Muscle of back (tissue), 13 donors: ENCODE data around the gene MGAT4A. TPM values are rescaled to one million over a fixed set of nuclear protein-coding genes. Genes with fewer than 3 reads are reported as not detected.

Experiments used
- DNase-seq, 3 donors: peaks; one replicate each; pipeline versions ENCODE4 v3.0.0 to v3.0.0-alpha.2; 2013
- long read RNA-seq, 9 donors: transcript quantifications; one replicate each; lab custom pipeline, GENCODE V29; 2026
- polyA plus RNA-seq, 10 donors: library from polyadenylated mRNA; unstranded; fragments of 120-200 nt; gene quantifications; one replicate each; pipeline ENCODE4 v1.2.1, GENCODE V29; 2013; ENCODE audit not compliant: insufficient read length in 10 of 10

The MGAT4A gene
- 1 to 10 TPM; 3.5 to 8.7 (median 5.3) TPM for polyA plus RNA-seq
- long read RNA-seq, donor 1, result 0 reads
- long read RNA-seq, donor 2, full-length matches to known transcripts, result 1 of 1 reads
- long read RNA-seq, donor 2, partial matches to known transcripts, result 0 of 1 reads
- long read RNA-seq, donor 2, other reads (novel, unspliced or antisense), result 0 of 1 reads
- long read RNA-seq, donor 3, result 0 reads
- long read RNA-seq, donor 4, result 0 reads
- long read RNA-seq, donor 5, result 0 reads
- long read RNA-seq, donor 6, result 0 reads
- long read RNA-seq, donor 7, full-length matches to known transcripts, result 2 of 2 reads
- long read RNA-seq, donor 7, partial matches to known transcripts, result 0 of 2 reads
- long read RNA-seq, donor 7, other reads (novel, unspliced or antisense), result 0 of 2 reads
- long read RNA-seq, donor 8, result 0 reads
- long read RNA-seq, donor 9, result 0 reads

DNA sequence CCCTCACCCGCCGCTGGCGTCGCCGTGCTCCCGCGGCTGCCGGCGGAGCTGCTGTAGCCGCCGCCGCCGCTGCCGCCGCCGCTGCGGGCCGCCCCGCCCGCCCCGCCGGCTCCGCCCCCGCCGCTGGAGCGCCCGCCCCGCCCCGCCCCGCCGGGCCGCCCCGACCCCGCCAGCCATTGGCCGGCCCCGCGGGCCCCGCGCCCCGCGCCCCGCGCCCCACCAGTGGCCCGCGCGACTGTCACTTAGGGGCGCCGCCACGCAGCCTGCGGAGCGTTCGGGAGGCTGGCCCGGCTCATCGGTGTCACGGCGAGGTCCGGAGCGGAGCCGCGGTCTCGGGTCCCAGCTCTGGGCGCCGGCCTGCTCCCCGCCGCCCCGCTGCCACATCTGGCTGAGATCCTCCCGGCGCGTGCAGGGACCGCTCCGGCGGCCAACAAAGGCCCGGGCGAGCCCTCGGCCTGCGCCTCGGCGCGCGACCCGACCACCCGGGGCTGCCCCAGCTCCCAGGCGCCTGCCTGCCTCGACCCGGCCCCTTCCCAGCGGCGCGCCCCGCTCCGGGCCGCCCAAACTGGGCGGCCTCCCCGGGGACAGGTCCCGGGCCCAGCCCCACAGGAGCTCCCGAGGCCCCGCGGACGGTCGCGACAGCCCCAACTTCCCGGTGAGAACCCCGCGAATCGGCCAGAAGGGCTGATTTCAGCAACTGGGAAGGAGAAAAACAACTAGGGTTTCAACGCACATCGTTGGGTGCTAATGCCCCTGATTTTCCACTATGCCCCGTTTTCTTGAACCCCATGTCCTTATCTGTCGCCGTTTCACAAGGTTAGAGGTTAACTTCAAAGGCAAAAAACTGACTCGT is at the start of gene MGAT4A:
MGAT4A (minus strand) TSS at position 92 of the 853 bp plus-strand sequence. CDS start 4,800 bp downstream, outside the sequence.
- DNase-seq, result peak; percentile 25 to 81 (median 47)

DNA sequence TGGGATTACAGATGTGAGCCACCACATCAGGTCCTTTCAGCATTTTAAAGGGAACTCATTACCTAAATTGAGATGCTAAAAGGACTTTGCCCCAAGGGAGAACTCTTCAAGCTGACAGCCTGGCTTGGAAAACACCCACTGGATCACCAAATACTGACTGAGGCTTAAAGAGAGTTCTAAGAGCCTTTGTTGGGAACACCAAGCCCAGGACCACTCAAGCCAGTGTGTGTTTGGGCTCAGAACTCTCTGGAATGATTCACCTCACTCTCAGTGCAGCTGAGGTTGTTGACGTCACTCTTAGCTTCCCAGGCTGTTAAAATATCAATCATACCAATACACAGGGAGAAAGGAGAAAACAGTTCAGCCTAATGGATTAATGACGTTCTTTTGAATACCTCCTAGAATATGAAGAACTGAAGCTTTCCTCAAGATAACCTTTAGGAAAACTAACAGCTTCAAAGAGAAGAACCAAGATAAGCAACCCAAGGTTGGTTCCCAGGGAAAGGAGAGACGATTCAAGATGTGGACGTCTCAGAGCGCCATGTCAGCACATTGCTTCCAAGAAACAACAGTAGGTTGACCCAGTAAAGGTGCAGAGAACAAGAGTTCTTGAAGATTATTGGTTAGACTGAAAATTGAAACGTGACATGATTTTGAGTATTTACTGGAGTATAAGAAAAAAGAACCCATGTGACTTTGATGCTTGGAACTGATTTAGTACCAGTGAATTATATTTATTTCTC is 48.0 kb upstream of the MGAT4A start:
- no peak for DNase-seq

DNA sequence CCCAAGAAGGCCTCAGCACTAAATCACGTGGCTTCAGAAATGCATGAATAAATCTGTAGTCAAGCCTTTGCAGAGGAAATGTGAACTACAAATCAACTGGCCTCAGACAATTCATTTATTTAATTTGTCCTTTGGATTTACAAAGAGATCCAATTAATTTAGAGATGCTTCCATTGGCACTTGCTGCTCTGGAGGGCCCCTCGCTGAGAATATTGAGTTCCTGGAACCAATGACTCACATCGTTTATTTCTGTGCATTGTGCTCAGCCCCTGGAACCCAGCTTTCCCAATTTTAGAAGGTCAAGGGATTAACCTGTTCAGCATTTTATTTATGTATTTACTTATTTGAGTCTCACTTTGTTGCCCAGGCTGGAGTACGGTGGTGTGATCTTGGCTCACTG is 47.2 kb upstream of the MGAT4A start:
- DNase-seq, result no peak

DNA sequence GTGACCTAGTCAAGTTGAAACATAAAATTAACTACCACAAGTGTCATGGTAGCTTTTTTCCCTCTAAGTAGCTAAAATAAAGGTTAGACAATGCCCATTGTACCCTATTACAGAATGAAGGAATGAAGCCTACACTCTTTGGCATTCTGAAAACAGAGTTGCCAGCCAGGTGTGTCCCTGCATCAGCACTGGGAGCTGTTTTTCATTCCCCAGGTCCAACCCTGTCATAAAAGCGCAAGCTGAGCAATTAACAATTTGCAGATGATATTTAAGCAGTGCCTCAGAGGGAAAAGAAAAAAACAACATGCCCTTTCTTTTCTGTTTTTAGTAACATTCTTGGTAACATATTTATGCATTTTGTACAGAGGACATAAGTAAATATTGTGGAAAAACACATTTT is 46.8 kb upstream of the MGAT4A start:
- no peak for DNase-seq

DNA sequence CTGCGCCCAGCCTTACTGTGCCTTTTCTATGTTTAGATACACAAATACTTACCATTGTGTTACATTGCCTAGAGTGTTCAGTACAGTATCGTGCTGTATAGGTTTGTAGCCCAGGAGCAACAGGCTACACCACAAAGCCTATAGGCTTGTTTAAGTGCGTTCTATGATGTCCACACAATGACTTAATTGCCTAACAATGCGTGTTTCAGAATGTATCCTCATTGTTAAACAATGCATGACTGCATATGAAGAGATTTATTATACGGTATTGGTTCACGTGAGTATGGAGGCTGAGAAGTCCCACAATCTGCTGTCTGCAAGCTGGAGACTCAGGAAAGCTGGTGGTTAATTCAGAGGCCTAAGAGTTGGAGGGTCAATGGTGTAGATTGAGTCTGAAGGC is 46.1 kb upstream of the MGAT4A start:
- no peak for DNase-seq

DNA sequence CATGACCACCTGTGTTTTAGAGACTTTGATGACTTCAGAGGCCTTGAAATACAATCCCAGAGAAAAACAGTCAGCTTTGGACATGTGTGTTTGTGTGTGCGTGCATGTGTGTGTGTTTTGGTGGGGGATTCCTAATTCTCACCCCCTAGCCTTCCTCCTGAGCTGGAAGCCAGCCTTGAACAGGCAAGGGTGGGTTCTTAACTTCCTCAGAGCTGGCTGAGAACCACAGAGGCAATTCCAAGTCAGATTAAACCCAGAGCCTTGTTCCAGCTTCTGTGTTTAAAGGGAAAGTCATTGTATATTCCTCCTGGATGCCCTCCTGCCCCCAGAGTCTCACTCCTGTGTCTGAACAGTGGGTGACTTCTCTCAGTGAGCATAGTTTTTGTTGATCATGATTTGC is 45.2 kb upstream of the MGAT4A start:
- DNase-seq, result no peak

DNA sequence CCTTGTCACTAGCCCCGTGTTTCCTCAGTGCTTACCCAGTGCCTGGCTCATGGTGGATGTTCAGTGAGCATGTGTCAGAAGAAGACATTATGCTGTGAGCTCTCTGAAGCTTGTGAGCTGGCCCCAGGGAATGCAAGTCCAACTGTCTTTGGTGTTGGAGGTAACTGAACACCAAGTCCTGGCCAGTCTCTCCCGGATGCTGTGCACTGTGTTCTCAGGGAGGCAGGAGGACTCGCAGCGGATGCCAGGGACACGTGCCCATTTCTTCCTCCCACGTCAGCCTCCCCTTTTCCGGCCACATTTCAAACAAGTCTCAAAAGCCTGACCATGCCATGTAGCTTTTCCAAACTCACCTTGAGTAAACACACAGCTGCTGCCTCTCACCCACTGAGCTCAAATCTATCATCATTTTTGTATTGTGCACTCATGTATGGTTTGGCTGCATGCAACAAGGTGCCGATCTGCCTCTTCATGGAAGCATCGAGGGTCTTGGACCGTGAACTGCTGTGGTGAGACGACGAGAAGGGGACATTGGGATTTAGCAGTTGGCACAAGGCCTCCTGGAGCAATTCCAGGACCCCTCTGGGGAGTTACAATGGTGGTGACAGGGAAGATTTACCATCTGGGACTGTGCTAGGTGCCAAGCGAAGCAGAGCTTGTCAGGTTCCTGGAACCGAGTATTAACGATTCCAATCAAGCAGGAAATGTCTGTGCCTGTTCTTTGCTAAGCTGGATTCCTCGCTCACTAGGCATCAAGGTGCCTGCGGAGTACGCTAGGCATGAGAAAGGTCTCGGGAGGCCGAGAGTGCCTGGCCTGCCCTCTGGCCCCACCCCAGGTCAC is 44.4 kb upstream of the MGAT4A start:
- peak in 1 of 3 donors; percentile 18 for DNase-seq

DNA sequence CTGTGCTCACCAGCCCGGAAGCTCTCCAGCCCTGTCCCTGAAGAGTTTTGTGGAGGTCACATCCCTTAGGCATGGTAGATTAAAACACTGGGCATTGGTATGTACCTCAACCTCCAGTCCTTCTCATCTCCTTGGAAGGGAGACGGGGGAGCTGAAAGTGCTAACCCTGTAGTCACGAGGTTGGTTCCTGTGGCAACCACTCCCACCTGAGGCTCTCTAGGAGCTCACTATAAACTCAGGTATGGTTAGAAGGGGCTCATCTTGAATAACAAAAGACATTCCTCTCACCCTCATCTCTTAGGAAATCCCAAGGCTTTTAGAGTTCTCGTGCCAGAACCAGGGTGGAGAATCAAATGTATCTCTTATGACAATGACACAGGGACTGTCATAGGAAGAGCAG is 43.0 kb upstream of the MGAT4A start:
- no peak for DNase-seq

DNA sequence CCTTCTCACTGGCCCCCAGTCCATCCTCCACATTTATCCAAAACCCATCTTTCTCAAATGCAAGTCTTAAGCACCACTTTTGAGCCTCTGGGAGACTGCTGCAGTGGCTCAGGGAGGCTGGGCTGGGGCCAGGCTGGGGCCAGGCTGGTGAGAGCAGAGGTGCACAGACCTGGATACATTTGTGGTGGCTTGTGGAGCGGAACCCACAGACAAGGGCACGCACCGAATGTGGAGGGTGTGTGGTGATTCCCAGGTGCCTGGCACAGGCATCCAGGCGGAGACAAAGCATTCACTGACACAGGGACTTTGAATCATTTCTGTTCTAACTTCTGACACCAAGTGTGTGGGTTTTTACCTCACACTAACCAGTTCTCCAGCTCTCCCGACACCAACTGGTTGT is 42.2 kb upstream of the MGAT4A start:
- no peak for DNase-seq

DNA sequence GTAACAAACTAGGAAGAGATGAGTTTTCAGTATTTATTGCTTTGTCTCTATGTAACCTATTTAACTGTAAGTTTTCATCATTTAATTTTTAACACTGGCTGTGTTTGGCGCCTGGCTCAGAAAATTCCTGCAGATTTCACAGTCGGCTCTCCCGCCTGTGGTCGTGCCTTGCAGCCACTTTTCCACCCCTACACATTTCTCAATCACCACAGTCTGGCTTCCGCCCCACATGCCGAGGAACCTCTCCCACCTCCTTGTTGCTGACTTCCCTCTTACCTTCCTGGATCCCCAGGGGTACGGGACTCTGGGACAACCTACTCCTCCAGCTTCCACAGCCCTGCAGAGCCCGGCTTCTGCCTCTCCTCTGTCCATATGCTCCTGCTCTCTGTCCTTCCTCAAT is 41.6 kb upstream of the MGAT4A start:
- DNase-seq, result no peak

DNA sequence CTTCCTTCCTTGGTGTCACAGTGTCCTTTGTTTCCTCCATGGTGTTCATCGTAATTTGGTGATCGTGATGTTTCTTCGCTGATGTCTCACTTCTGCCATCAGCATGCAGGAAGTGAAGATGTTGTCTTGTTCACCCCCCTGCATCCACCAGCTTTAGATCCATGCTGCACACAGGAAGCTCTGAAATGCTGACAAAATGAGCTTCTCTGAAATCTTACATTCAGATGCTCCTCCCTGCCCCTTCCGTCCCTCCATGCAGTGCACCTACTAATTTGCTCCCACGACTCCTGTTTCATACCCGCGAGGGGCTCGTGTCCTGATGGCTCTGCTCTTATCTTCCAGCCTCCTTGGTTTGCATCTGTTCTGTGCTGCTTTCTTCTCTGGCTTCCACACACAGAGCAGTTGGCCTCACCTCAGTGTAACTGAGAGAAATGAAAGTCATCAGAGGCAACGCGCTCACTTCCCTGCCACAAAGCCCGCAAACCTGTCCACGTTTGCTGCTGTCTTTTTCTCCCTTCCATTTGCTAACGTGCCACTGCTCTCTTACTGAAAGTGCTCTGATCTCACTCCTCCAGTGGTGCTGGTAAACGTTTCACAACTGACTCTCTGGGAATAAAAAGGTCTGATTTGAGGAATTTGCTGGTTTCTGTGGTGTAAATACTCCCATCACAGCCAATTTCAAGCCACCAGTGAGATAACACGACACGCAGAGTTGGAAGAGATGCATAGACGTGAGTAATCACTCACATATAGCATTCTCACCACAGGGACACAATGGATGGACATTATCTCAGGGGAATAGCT is 41.0 kb upstream of the MGAT4A start:
- DNase-seq, result peak in 1 of 3 donors; percentile 38

DNA sequence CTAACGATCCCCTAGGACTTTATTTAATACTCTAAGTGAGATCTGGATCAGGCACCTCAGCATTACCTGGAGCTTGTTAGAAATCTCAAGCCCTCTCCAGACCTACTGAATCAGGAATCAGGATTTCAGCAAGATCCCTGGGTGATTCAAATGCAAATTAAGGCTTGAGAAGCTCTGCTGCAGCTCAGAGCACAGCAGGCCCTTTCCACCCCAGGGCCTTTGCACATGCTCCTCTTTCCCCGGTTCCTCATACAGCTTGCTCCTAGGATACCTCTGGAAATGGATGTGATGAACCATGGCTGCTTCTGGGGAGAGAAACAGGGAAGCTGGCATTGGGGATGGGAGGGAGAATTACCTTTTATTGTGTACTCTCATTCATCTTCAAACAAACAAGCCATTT is 40.3 kb upstream of the MGAT4A start:
- no peak for DNase-seq

DNA sequence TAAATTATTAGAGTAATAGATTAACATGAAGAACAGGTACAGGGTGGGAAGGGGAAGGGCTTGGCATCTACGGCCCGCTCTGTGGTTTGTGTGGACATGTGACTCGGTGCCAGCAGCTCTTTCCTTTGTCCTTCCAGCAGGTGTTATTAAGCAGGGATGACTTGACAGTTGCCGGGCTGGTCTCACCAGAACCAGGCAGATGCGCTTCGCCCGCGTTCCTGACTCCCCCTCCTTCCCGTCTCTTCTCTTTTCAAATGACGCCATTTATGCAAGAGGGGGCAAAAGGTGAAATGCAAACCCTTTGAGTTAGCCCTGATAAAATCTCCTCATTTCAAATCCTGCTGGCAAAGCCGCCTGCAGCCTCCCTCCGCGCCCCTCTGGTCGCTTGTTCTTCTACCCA is 38.9 kb upstream of the MGAT4A start:
- DNase-seq, result no peak

DNA sequence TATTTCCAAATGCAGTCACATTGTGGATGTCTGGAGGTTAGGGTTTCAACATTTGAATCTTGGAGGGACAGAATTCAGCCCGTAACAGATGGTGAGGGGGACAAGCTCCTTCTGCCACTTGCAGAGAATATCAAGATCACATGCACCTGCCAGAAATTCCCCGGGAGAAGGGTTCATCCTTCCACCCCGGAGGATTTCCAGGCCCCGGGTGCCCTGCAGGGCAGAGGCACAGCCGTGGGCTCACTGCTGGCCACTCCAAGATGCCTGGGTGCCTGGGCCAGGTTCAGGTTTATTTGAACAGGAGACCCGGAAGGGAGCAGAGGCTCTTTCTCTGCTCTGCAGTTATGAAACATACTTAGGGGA is 38.2 kb upstream of the MGAT4A start:
- no peak for DNase-seq

DNA sequence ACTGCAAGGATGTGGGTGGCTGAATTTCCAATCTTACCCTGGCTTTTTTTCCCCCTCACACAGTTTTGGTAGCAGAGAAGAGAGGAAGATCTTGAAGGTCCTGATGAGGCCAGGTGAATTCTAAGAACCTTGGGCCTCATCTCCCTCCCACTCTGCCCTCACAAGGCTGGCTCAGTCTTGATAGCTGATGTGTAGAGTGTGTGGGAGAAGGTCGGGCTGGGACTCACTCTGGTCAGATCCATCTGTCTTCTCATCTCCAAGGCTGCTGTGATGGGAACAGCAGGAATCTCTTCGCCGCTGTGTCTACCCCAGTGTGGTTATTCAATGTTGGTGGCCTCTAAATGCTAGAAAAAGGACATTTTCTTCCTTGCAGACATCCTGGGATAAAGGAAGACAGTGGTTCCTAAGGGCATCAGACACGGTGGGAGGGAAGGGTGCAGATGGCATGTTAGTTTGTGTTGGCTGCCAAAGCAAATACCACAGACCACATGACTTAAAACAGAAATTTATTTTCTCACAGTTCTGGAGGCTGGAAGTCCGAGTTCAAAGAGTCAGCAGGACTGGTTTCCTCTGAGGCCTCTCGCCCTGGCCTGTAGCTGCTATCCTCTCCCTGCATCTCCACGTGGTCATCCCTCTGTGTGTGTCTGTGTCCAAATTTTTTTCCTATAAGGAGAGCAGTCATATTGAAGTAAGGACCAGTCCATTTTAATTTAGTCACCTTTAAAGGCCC is 37.6 kb upstream of the MGAT4A start:
- no peak for DNase-seq

DNA sequence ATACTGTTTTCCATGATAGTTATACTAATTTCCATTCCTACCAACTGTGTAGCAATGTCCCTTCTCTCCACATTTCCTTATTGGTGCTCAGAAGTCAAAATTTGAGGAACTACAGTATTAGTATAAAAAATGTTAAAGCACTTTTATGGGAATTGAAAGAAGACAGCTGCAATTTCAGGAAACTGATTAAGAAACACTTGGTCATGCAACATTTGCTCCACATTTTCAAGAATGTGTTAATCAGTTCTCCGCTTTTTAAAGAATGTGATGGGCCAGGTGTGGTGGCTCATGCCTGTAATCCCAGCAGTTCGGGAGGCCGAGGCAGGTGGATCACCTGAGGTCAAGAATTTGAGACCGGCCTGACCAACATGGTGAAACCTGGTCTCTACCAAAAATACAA is 33.6 kb upstream of the MGAT4A start:
- DNase-seq, result no peak

DNA sequence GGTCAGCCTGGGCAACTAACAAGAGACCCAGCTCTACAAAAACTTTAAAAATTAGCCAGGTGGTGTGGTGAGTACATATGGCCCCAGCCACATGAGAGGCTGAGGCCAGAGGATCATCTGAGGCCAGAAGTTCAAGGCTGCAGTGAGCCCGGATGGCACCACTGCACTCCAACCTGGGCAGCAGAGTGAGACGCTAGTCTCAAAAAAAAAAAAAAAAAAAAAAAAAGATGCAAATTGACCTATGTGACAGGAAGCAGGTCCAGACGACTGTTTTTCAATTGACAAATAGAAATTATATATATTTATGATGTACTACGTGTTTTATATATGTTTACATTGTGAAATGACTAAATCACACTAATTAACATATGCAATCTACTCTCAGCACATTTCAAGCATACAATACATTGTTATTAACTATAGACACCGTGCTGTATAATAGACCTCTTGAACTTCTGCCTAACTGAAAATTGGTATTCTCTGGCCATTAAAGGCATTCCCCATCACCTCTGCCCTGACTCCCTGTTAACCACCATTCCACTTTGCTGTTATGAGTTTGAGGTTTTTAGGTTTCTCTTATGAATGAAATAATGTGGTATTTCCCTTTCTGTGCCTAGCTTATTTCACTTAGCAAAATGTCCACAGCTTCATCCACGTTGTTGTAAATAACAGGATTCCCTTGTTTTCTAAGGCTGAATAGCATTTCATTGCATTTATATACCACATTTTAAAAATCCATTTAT is 32.4 kb upstream of the MGAT4A start:
- no peak for DNase-seq

DNA sequence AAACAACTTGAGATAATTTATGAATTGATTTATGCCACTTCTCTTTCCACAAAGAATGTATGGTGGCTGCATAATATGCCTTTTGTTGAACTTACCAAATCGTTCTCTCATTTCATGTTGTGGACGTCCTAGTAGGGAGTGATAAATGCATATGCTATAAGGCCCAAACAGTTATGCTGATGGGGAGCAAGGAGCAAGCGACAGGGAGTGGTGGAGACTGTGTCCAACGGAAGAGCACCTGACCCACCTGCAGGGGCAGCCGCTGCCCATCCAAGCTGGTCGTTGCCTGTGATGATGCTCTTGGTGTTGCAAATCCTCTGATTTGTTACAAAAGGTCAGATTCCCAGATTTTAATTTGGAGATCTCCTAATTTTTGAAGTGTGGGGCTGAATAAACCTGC is 31.0 kb upstream of the MGAT4A start:
- DNase-seq, result no peak

DNA sequence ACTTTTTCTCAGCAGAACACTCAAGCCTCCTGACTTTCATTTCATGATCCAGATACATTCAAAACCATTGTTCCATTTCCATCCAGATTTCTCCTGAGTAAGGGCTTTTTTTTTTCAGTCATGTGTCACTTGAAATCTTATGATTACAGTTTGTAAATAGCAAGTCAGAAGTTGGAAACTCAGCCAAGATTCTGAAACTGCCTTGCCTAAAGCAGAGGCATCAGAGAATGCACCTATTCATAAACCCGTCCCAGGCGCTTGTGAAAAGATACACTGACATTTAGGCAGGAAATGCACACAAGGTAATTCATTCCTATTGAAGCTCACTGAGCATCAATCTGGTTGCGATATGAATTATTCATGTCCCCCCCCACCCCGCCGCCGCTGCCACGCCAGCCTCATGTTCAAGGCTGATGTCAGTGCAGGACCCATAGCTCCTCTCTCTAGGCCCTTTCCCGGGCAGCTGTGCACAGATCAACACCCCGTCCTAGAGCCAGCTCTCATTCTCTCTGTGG is 30.4 kb upstream of the MGAT4A start:
- no peak for DNase-seq
